ACC112 (cell line): Measurements from ENCODE around the gene RFTN1.

Experiments
- H2AFZ ChIP-seq: fragments of 200-600 bp; sonication (generic); one replicate; pipeline ENCODE4 v1.6.0; 2017; ENCODE audit warnings: antibody characterized with exemption, low read length; ENCODE audit not compliant: unreplicated experiment
- H3K27ac ChIP-seq: fragments of 200-600 bp; sonication (generic); 2 replicates; pipeline ENCODE4 v1.5.1; 2014; ENCODE audit warnings: low read depth, mild to moderate bottlenecking, antibody characterized with exemption, low read length, moderate library complexity
- H3K27me3 ChIP-seq: fragments of 200-600 bp; sonication (generic); 2 replicates; pipeline ENCODE4 v1.6.1; 2014; ENCODE audit warnings: mild to moderate bottlenecking, antibody characterized with exemption, low read length, moderate library complexity, mixed read lengths; ENCODE audit not compliant: insufficient read depth
- H3K36me3 ChIP-seq: fragments of 200-600 bp; sonication (generic); 2 replicates; pipeline ENCODE4 v1.6.1; 2016; ENCODE audit warnings: mild to moderate bottlenecking, antibody characterized with exemption, low read length, moderate library complexity, mixed read lengths; ENCODE audit not compliant: insufficient read depth
- H3K4me1 ChIP-seq: fragments of 200-600 bp; sonication (generic); one replicate; pipeline ENCODE4 v1.6.1; 2016; ENCODE audit warnings: low read length, mixed read lengths; ENCODE audit not compliant: insufficient read depth, unreplicated experiment, control insufficient read depth
- H3K4me3 ChIP-seq: fragments of 200-600 bp; sonication (generic); 2 replicates; pipeline ENCODE4 v1.5.1; 2014; ENCODE audit warnings: mild to moderate bottlenecking, low read depth, low read length
- H3K79me2 ChIP-seq: fragments of 200-600 bp; sonication (generic); one replicate; pipeline ENCODE4 v1.6.0; 2016; ENCODE audit warnings: low read length; ENCODE audit not compliant: control insufficient read depth, unreplicated experiment, insufficient read depth

The RFTN1 gene

DNA sequence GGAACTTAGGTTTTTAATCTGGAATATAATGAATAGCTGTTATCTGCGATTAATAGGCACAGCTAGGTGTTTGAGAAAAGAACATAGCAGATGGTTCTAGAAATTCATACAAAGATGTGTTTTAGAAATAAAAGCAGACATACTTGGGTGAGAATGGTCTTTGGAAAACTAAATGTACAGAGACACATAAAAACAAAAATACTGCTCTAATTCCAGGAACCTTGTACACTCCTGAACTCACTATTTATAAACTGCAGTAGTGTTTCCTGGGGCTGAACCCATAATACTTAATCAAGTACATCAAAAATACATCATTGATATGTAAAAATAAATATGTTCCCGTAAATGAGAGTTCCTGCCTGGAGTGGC, 143.0 kb downstream of the RFTN1 start:
- Histone ChIP-seq H3K4me1 (no peaks in the 10 kb centered on the region), H3K4me3 (no peak overlapping the region), H3K79me2 (no peaks in the 10 kb centered on the region), H2AFZ (no peak overlapping the region), H3K36me3 (peaks cover 16% of the 10 kb centered on the region), H3K27me3 (no peaks in the 10 kb centered on the region), H3K27ac (no peak overlapping the region)

DNA sequence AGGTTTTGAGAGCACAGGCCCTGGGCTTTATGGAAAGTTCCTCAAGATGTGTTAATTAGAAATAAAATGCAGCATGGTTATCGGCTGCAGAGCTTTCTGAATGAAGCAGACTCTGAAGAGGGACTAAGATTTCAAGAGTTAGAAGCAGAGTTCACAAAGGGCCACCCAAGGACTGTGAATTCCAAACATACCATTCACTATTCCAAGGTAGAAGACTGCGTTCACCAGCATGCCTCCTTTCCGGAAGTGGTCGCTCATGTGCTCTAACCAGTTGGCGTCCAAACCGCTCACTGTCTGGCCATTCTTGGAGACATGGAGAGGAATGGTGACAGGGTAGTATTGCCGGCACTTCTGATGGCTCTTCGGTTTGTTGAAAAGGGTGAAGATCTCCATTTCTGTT, 143.6 kb downstream of the RFTN1 start:
- Histone ChIP-seq H3K36me3 (peaks cover 18% of the 10 kb centered on the region), H2AFZ (no peak overlapping the region), H3K27me3 (no peaks in the 10 kb centered on the region), H3K27ac (no peak overlapping the region), H3K79me2 (no peaks in the 10 kb centered on the region), H3K4me1 (no peaks in the 10 kb centered on the region), H3K4me3 (no peak overlapping the region)

DNA sequence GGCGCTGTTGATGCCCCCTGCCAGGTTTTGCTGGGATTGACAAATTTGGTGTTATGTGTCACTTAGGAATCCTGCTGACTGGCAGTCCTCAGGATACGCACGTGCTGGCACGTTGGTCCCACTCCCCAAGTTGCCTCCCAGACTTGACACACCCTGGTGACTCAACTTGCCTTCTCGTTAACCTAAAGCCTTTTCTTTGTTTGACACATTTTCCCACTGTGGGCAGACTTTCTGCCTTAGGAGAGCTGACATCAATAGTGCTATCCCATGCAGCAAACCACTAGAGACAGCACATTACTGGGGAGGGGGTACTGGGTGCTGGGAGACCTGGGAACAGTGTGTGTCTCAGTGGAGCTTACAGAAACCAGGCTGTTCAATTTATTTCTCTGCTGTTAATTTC, 144.2 kb downstream of the RFTN1 start:
- H3K4me3 ChIP-seq = no peak overlapping the region
- H3K36me3 ChIP-seq = peaks cover 22% of the 10 kb centered on the region

DNA sequence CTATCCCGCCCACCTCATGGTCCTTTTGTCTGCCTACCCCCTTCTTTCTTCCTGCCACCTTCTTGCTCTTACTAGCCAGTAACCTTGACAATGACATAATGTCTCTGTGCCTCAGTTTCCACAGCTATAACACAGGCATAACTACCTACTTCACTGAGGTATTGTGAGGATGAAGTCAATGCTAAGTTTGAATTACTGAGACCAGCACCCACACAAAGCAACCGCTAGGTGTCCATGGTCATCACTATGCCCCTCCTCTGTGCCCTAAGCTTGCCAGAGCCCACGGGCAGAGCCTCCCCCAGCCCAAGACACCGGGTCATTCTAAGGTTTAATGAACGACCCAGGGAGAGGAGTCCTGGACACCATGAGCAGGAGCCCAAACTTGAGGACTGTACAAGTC, 146.9 kb downstream of the RFTN1 start:
- Histone ChIP-seq H3K36me3 (peaks cover 31% of the 10 kb centered on the region), H3K4me3 (no peak overlapping the region), H3K4me1 (no peaks in the 10 kb centered on the region), H3K79me2 (no peaks in the 10 kb centered on the region), H2AFZ (no peak overlapping the region), H3K27ac (no peak overlapping the region), H3K27me3 (no peaks in the 10 kb centered on the region)

More for the DNA sequence above, 144.2 kb downstream of the RFTN1 start:
- no peak overlapping the region for H2AFZ ChIP-seq
- H3K27ac ChIP-seq = no peak overlapping the region
- no peaks in the 10 kb centered on the region for H3K27me3 ChIP-seq
- no peaks in the 10 kb centered on the region for H3K4me1 ChIP-seq
- no peaks in the 10 kb centered on the region for H3K79me2 ChIP-seq

DNA sequence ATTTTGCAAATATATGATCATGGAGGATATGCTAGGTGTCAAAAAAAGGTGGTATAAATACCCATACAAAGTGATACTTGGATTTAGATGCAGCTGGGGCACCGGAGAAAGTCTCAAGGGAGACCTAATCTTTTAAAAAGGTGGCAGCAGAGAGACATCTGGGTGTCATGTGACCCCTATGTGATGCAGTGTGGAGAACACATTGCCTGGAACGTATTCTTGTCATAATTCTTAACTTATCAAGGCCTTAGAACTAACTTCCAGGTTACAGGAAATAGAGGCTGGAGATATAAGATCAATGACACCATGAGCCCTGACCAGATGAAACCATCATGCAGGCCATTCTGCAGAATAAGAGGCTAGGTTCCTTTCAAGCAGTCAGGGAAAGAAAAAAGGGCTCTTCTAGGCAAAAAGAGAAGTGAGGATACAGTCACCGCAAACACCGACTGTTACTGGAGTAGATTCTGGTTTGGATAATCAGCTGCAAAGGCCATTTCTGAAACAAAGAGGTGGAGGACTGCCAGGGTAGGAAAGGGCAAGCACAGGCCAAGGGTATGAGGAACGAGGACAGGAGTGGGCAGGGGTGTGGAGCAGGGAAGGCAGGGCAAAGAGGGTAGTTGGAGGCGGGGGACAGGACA, 147.9 kb downstream of the RFTN1 start:
- no peak overlapping the region for H2AFZ ChIP-seq
- H3K4me1 ChIP-seq = no peaks in the 10 kb centered on the region
- H3K27ac ChIP-seq = no peak overlapping the region
- peaks cover 31% of the 10 kb centered on the region for H3K36me3 ChIP-seq
- H3K27me3 ChIP-seq = no peaks in the 10 kb centered on the region
- H3K79me2 ChIP-seq = no peaks in the 10 kb centered on the region
- H3K4me3 ChIP-seq = no peak overlapping the region

DNA sequence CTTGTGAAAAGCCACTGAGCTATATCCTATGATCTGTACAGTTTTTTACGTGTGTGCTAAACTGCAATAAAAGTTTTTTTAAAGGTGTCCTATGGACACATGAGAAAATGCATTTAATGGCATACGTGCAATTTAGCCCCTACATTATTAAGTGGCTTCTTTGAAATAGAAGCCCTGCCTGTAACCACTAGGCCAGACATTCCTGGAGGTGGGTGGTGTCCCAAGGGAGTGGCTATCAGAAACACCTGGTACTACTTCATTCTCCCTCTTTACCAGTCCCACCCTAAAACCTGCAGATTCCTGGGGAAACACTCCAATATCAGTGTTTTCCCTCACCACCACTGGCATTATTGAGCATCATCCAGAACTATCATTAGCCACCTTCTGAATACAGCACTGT, 148.5 kb downstream of the RFTN1 start:
- H3K36me3 ChIP-seq = peaks cover 28% of the 10 kb centered on the region
- H3K27me3 ChIP-seq = no peaks in the 10 kb centered on the region
- H3K27ac ChIP-seq = no peak overlapping the region
- H3K4me1 ChIP-seq = no peaks in the 10 kb centered on the region
- no peak overlapping the region for H2AFZ ChIP-seq
- H3K4me3 ChIP-seq = no peak overlapping the region
- no peaks in the 10 kb centered on the region for H3K79me2 ChIP-seq

DNA sequence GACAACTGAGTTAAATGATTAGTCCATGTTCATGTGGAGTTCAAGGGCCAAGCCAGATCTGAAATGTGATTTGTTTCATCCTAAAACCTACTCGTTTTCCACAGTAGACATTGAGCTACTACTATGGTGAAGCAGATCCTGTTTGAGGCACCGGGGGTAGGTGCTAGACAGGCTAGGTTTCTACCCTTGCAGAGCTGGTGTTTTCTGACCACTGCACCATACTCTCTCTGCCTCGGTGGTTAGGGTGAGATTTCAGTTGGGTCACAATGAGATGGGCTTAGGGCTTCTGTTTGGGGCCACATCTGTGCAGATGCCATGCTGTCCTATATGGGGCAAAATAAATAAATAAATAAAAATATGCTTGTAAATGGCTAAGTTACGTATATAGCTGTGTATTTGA, 149.2 kb downstream of the RFTN1 start:
- Histone ChIP-seq H3K27ac (no peak overlapping the region), H3K4me1 (no peaks in the 10 kb centered on the region), H3K36me3 (peaks cover 22% of the 10 kb centered on the region), H2AFZ (no peak overlapping the region), H3K27me3 (no peaks in the 10 kb centered on the region), H3K4me3 (no peak overlapping the region), H3K79me2 (no peaks in the 10 kb centered on the region)

DNA sequence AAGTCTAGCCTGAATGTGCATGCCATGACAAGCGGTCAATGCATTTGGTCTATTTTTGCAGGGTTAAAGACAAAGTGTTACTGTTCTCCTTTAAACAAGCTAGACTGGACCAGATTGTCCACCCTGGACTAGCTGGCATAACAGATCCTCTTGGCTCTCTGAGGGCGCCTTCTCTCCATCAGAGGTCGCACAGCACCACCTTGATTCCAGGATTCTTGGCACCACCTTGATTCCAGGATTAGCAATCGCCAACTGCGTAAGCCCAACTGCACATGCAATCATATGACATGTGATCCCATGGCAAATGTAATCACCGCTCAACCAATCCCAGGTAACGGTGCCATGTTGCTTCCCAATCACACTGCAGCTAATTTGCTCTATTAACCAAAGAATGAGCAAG, 149.9 kb downstream of the RFTN1 start:
- no peak overlapping the region for H2AFZ ChIP-seq
- no peaks in the 10 kb centered on the region for H3K79me2 ChIP-seq
- H3K27ac ChIP-seq = no peak overlapping the region
- H3K4me1 ChIP-seq = no peaks in the 10 kb centered on the region
- H3K27me3 ChIP-seq = no peaks in the 10 kb centered on the region
- peaks cover 19% of the 10 kb centered on the region for H3K36me3 ChIP-seq
- H3K4me3 ChIP-seq = no peak overlapping the region

DNA sequence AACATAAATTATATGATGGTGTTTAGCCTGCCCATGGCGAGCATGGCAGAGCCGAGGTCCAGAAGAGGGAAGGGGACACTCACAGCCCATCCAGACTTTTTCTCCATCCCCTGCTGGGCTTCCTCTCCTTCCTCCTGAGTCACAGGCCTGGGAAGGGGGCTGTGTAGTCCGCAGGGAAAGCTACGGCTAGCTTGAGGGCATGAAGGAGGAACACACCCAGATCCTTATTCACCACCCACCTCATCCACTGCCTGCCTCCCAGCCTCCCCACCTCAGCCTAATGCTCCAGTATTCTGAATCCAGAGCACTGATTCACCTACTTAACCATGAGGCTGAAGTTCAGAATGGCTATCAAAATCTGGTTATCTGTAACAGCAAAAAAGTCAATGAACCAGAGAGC, 150.7 kb downstream of the RFTN1 start:
- no peaks in the 10 kb centered on the region for H3K79me2 ChIP-seq
- H3K27ac ChIP-seq = no peak overlapping the region
- no peaks in the 10 kb centered on the region for H3K27me3 ChIP-seq
- no peak overlapping the region for H2AFZ ChIP-seq
- no peaks in the 10 kb centered on the region for H3K4me1 ChIP-seq
- H3K4me3 ChIP-seq = no peak overlapping the region
- H3K36me3 ChIP-seq = peaks cover 15% of the 10 kb centered on the region; the same call in 1 of the 2 replicates

DNA sequence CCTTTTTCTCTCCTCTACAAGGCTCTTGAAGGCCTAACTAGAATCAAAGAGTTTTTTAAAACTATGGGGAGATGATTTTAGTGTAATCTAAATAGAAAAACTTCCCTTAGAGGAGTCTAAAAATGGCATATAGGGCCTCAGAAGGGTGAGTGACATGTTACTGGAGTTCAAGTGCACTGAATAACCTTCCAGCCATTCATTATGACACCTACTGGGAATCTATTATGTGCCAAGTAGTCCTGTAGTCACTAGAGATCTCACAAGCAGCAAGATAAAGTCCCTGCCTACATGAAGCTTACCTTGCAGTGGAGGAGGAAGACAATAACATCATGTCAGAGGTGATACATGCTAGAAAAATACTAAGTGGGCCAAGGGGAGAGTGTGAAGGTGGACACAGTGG, 152.4 kb downstream of the RFTN1 start:
- Histone ChIP-seq H3K27ac (no peak overlapping the region), H3K79me2 (no peaks in the 10 kb centered on the region), H3K36me3 (peaks cover 20% of the 10 kb centered on the region), H3K4me1 (no peaks in the 10 kb centered on the region), H3K4me3 (no peak overlapping the region), H2AFZ (no peak overlapping the region), H3K27me3 (no peaks in the 10 kb centered on the region)

DNA sequence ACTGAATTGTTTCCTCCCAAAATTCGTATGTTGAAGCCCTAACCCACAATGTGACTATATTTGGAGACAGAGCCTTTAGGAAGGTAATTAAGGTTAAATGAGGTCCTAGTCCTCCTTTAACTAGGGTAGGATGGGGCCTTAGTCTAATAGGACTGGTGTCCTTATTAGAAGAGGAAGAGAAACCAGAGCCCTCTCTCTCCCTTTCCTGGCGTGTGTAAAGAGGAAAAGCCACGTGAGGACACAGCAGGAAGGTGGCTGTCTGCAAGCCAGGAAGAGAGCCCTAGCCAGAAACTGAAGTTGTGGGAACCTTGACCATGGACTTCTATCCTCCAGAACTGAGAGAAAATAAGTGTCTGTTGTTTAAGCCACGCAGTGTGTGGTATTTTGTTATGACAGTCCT, 154.2 kb downstream of the RFTN1 start:
- Histone ChIP-seq H3K27me3 (no peaks in the 10 kb centered on the region), H2AFZ (no peak overlapping the region), H3K79me2 (no peaks in the 10 kb centered on the region), H3K27ac (no peak overlapping the region), H3K36me3 (peaks cover 17% of the 10 kb centered on the region), H3K4me1 (no peaks in the 10 kb centered on the region), H3K4me3 (no peak overlapping the region)
